Right lobe of liver (tissue), 6 donors: Measurements from ENCODE around the gene RGS3. TPM values are rescaled to one million over a fixed set of nuclear protein-coding genes. Genes with fewer than 3 reads are reported as not detected.
A peak's percentile ranks its signal among the peaks of the same experiment; 100 is the strongest.

Experiments used
- ATAC-seq, 4 donors: fragments of 200-7000 bp; cut with Tn5 transposase; one replicate each; pipeline ENCODE4 v1.9.1; 2020; ENCODE audit warnings: mild to moderate bottlenecking in 4 of 4, moderate library complexity in 4 of 4
- DNase-seq, 3 donors: peaks; one replicate each; pipeline ENCODE4 v3.0.0-alpha.2; 2020
- H3K27ac ChIP-seq, 3 donors: fragments of 200-600 bp; one replicate each; pipeline ENCODE4 v1.8.0; 2022
- H3K27me3 ChIP-seq, 2 donors: fragments of 200-600 bp; one replicate each; pipeline ENCODE4 v1.8.0; 2022
- H3K36me3 ChIP-seq, 4 donors: fragments of 200-600 bp; sonication (generic) in 1 of 4; one replicate each; pipeline versions ENCODE4 v1.5.1 to v1.8.0; 2017 to 2022; ENCODE audit warnings: control low read depth in 1 of 4
- H3K4me1 ChIP-seq, 4 donors: fragments of 200-600 bp; sonication (generic) in 1 of 4; one replicate each; pipeline versions ENCODE4 v1.5.1 to v1.8.0; 2017 to 2022; ENCODE audit warnings: control low read depth in 1 of 4
- H3K4me3 ChIP-seq, 3 donors: fragments of 200-600 bp; one replicate each; pipeline ENCODE4 v1.8.0; 2022
- H3K9me3 ChIP-seq, 4 donors: fragments of 200-600 bp; sonication (generic) in 1 of 4; one replicate each; pipeline versions ENCODE4 v1.5.1 to v1.8.0; 2017 to 2022; ENCODE audit warnings: control low read depth in 1 of 4
- POLR2A ChIP-seq: fragments of 450-650 bp; IDR thresholded peaks from one replicate; pipeline ENCODE4 v1.6.1; 2017; ENCODE audit warnings: antibody characterized with exemption, mild to moderate bottlenecking
- WGBS: methylation state at CpG from one replicate; pipeline ENCODE4 v1.1.6; 2018; ENCODE audit warnings: low coverage, low lambda C conversion rate; ENCODE audit not compliant: insufficient coverage; ENCODE audit errors: missing lambda C conversion rate; 5-methylcytosine and 5-hydroxymethylcytosine counted together
- intact Hi-C, 2 donors: fragments of 100-400 bp; cut with DNase I; formaldehyde crosslinking; loops; one replicate each; pipeline versions ENCODE4 v1.11.2 to v1.14.1; 2022
- total RNA-seq, 6 experiments: library from RNA; depleted of rRNA in 2 of 6; stranded (reverse); fragments of >200 nt in 2 of 6; fragmentation: NEBNext Ultra II Directional in 3 of 6; extraction: Animal tissue kit (Norgen Biotek cat#: 25700) in 3 of 6; gene quantifications; one replicate each; pipeline versions ENCODE4 v1.1.0 to v1.2.4, GENCODE V29; 2016 to 2023
- TF ChIP-seq, protein P1 (sequence below), 4 donors: fragments of 200-600 bp in 3 of 4; fragments of 450-650 bp in 1 of 4; IDR thresholded peaks; one replicate each; pipeline versions ENCODE4 v1.5.1 to v1.8.0; 2016 to 2022; ENCODE audit warnings: antibody characterized with exemption in 4 of 4, mild to moderate bottlenecking in 2 of 4
- donor health status: DM: no; HTN: yes; CAD: no.
- donor health status: DM: no; HTN: no; CAD: no.
- donor health status: DM: no; HTN: no; CAD: no.
- donor health status: DM: no; HTN: yes; CAD: no.
- donor health status: DM: no; HTN: yes; CAD: no.

The RGS3 gene
- total RNA-seq, 6 experiments from 2014 or later: 19.0 to 60.3 (median 31.0) TPM

DNA sequence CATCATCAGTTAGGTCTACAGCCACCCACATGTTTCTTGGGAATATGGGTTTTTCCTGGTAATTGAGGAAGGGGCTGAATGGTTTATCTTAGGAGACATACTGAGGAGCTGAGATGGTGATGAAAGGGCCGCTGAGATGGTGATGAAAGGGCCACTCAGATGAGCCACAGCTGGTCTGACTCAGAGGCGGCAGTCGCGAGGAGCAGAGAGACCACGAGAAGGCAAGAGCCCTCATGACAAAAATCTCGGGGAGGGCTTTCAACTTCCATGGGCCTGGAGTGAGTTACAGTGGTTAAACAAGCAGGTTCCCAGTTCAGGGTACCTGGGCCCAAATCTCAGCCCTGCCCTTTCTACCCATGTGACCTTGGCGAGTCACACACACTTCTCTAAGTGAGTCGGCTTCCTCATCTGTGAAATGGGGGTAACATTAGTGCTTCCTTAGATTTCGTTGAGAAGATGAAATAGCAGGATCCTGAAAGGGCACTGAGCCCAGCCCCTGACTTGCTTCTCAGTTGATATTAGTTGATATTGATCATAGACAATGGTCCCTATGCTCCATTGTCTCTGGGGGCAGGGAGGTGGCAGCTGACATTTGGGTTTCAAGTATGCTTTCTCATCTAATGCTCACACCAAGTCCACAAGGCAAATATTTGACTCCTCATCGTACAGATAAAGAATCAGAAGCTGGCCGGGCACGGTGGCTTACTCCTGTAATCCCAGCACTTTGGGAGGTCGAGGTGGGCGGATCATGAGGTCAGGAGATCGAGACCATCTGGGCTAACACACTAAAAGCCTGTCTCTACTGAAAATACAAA, 169.5 kb downstream of the RGS3 start:
- intact Hi-C loops: no loop called here
- no peak overlapping the region for H3K27ac ChIP-seq
- whole genome bisulfite sequencing: 68% methylated on average over 13 of the region's 15 CpGs
- H3K36me3 ChIP-seq: no peaks in the 10 kb centered on the region
- ATAC-seq (no peak), DNase-seq (peak in 1 of 3 donors; percentile 14)
- H3K4me1 ChIP-seq: peaks cover 0 to 7% (median 2%) of the 10 kb centered on the region in 4 donors
- no peaks in the 10 kb centered on the region for H3K27me3 ChIP-seq
- TF ChIP-seq POLR2A: no peak
- TF ChIP-seq, protein P1, sequence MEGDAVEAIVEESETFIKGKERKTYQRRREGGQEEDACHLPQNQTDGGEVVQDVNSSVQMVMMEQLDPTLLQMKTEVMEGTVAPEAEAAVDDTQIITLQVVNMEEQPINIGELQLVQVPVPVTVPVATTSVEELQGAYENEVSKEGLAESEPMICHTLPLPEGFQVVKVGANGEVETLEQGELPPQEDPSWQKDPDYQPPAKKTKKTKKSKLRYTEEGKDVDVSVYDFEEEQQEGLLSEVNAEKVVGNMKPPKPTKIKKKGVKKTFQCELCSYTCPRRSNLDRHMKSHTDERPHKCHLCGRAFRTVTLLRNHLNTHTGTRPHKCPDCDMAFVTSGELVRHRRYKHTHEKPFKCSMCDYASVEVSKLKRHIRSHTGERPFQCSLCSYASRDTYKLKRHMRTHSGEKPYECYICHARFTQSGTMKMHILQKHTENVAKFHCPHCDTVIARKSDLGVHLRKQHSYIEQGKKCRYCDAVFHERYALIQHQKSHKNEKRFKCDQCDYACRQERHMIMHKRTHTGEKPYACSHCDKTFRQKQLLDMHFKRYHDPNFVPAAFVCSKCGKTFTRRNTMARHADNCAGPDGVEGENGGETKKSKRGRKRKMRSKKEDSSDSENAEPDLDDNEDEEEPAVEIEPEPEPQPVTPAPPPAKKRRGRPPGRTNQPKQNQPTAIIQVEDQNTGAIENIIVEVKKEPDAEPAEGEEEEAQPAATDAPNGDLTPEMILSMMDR (IDR thresholded peaks at IDR 0.05): no peak
- no peaks in the 10 kb centered on the region for H3K9me3 ChIP-seq
- no peak overlapping the region for H3K4me3 ChIP-seq

DNA sequence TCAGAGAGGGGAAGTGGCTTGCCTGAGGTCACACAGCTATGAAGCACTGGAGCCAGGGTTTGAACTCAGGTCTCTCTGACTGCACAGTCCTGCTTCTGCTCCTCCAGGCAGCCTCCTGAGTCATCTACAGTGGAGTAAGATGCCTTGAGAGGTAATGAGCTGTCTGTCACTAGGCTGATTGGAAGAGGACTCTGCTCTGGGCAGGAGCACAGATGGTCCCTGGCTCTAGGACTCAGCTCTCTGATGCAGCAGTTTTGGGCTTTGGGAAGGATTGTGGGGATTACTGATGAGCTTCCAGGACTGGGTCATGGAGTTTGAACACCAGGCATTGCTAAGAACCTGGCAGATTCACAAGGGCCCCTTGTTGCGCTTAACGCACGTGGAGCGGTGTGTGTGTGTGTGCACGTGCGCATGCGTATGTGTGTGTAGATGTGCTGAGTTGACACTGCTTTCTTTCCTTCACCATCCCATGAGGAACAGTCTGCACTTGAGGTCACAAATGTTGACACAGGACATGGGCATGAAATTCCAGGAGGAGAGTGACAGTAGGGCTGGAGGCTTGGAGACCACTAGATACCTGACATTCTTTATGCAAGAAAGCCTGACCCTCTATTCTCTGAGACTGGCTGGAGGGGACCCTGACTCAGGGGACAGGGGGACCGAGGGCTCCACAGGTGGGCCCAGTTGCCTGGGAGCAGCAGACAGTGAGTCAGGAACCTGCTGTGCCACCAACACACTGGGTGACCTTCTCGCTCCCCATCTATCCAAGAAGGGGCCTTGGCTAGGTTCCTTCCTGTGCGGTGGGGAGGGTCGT, 170.5 kb downstream of the RGS3 start:
- Histone ChIP-seq H3K27me3 (no peaks in the 10 kb centered on the region), H3K4me1 (peaks cover 0 to 7% (median 2%) of the 10 kb centered on the region in 4 donors), H3K36me3 (no peaks in the 10 kb centered on the region), H3K4me3 (no peak overlapping the region), H3K27ac (no peak overlapping the region), H3K9me3 (no peaks in the 10 kb centered on the region)
- ATAC-seq (no peak), DNase-seq (peak in 1 of 3 donors; percentile 23)
- TF ChIP-seq, protein P1 (IDR thresholded peaks at IDR 0.05): no peak
- TF ChIP-seq POLR2A: no peak
- 88% methylated on average over 10 of the region's 11 CpGs for WGBS
- intact Hi-C loops: no loop called here

DNA sequence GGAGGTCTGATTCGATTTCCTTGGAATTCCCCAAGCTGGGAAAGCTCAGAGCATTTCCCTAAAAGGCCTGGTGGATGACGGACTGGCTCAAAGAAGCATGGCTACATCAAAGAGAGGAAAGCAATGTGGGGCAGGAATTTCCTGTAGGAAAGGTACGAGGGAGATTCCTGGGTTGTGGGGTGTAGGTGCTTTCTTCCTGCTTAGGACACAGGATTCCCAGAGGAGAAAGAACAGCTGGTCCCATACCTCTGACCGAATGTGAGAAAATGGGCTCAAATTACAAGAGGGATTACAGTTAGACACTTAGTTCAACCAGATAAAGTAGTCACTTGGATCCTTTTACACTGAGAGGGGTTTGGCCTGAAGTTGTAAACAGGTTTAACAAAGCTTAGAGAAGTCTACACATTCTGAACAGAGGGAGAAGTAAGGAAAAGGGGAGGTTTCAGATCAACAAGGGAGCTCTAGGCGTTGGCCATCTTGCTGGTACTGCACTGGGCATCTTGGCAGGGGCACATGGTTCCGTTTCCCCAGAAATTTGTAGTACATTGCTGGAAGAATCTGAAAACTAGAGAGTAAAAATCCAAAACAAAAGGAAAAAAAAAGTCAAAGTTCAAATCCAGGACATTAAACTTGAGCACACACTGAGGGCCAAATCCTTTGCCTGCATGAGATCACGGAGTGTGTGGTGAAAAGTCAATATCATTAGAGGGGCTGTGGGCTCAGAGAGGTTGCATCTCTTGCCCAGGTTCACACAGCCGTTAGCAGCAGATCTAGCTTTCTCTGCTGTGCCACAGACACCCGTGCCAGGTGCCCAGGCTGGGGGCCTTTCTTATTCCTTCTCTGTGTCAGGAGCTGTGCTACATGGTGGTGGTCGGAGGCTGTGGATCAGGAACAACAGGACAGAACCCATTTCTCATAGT, 171.3 kb downstream of the RGS3 start:
- no peaks in the 10 kb centered on the region for H3K27me3 ChIP-seq
- no peak overlapping the region for H3K27ac ChIP-seq
- ATAC-seq (peak; percentile 58 to 86 (median 65)), DNase-seq (peak in 1 of 3 donors; percentile 23)
- 47% methylated on average over 8 of the region's 10 CpGs for WGBS
- intact Hi-C loops: no loop called here
- no peak for TF ChIP-seq POLR2A
- TF ChIP-seq, protein P1 (IDR thresholded peaks at IDR 0.05): no peak
- H3K4me1 ChIP-seq: peaks cover 0 to 7% (median 2%) of the 10 kb centered on the region in 4 donors
- no peaks in the 10 kb centered on the region for H3K36me3 ChIP-seq
- no peaks in the 10 kb centered on the region for H3K9me3 ChIP-seq
- no peak overlapping the region for H3K4me3 ChIP-seq

DNA sequence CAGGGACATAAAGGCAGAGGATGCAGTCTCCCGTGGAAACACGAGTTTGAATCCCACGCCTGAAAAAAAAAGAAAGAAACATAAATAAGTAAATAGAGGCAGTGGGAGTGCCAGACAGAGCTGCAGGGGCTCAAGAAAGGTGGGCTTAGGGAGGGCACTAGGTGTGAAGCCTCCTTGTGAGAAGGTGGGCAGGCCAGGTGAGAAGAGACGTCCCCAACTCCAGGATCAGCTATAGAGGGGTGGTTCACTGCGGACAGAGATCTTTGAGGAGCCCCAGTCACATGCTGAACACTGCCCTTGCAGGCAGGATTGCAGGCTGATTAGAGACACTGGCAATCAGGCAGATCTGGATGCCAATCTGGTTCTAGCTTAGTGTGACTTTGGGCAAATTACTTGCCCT, 172.1 kb downstream of the RGS3 start:
- H3K9me3 ChIP-seq: no peaks in the 10 kb centered on the region
- DNase-seq (peak in 1 of 3 donors; percentile 7), ATAC-seq (no peak)
- no peak for TF ChIP-seq POLR2A
- TF ChIP-seq, protein P1 (IDR thresholded peaks at IDR 0.05): no peak
- peaks cover 0 to 7% (median 2%) of the 10 kb centered on the region in 4 donors for H3K4me1 ChIP-seq
- WGBS: 83% methylated on average over 3 of the region's 5 CpGs
- H3K27me3 ChIP-seq: no peaks in the 10 kb centered on the region
- no peaks in the 10 kb centered on the region for H3K36me3 ChIP-seq
- no peak overlapping the region for H3K4me3 ChIP-seq
- intact Hi-C loops: no loop called here
- H3K27ac ChIP-seq: no peak overlapping the region
